HG02938 (cell line): ENCODE results near the gene MARF1.
"Not testable (repeated sequence)": the region's sequence is repeated elsewhere in the genome, so short reads cannot be mapped to it uniquely, and the experiment has no call there.

ENCODE experiments used
- ATAC-seq: cut with Tn5 transposase; IDR thresholded peaks from one replicate; pipeline ENCODE4 v1.9.1; 2021; ENCODE audit warnings: mild to moderate bottlenecking, moderate library complexity; ENCODE audit not compliant: unreplicated experiment

Gene MARF1, protein sequence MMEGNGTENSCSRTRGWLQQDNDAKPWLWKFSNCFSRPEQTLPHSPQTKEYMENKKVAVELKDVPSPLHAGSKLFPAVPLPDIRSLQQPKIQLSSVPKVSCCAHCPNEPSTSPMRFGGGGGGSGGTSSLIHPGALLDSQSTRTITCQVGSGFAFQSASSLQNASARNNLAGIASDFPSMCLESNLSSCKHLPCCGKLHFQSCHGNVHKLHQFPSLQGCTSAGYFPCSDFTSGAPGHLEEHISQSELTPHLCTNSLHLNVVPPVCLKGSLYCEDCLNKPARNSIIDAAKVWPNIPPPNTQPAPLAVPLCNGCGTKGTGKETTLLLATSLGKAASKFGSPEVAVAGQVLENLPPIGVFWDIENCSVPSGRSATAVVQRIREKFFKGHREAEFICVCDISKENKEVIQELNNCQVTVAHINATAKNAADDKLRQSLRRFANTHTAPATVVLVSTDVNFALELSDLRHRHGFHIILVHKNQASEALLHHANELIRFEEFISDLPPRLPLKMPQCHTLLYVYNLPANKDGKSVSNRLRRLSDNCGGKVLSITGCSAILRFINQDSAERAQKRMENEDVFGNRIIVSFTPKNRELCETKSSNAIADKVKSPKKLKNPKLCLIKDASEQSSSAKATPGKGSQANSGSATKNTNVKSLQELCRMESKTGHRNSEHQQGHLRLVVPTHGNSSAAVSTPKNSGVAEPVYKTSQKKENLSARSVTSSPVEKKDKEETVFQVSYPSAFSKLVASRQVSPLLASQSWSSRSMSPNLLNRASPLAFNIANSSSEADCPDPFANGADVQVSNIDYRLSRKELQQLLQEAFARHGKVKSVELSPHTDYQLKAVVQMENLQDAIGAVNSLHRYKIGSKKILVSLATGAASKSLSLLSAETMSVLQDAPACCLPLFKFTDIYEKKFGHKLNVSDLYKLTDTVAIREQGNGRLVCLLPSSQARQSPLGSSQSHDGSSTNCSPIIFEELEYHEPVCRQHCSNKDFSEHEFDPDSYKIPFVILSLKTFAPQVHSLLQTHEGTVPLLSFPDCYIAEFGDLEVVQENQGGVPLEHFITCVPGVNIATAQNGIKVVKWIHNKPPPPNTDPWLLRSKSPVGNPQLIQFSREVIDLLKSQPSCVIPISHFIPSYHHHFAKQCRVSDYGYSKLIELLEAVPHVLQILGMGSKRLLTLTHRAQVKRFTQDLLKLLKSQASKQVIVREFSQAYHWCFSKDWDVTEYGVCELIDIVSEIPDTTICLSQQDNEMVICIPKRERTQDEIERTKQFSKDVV (N-terminal part only)

DNA sequence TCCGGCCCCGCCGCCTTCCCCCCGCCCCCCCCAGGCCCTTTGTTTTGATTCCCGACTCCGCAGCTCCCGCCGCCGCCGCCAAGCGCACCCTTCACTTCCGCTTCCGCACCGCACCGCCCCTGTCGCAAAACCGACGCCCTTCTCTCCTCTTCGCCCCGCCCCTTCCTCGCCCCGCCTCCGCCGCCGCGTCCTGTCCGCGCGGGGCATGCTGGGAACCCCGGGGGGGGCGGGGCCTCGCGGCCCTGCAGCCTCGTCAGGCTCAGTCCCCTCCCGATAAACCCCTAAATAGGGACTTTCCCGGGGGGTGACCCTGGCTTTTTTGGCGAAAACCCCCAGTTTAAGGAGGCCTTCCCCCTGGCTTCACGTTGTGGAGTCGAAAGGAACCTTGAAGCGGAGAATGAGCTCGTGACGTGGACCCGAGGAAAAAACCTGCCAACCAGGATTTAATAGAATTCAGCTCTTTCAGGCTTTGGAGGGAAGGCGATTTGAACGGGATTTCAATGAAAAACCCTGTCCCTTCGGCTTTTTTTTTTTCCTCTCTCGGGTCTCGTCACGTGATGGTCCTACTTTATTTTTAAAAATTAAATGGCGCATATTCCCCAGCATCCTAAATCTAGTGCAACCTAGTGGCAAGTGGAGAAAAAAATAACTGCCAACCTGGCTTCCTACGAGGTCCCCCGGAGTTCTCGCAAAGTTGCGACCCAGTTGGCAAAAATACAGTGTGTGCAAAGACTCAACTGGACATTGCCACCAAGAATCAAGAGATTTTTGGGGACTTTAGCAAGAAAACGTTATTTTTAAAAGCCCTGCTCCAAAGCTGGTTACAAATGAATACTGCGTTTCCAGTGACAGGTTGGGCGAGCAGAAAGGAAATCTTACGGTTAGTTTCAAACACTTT, at the start of gene MARF1:
TSS of gene MARF1 (minus strand) at position 107 of the 898 bp plus-strand sequence. CDS start 3,921 bp downstream, outside the sequence.
- peak; percentile 46 for ATAC-seq

GRCh38 chr16:15692508-15692907, 49.6 kb upstream of the MARF1 start:
- not testable (repeated sequence) for ATAC-seq

DNA sequence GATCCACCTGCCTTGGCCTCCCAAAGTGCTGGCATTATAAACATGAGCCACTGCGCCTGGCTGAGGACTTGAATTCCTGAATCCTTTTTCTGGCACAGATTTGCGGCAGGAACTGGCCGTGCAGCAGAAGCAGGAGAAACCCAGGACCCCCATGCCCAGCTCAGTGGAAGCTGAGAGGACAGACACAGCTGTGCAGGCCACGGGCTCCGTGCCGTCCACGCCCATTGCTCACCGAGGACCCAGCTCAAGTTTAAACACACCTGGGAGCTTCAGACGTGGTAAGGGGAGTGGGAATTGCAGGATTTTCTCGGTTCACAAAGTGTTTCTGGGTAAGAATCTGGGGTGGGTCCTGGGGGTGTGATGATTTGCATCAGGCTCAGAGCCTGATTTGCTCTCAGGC, 48.1 kb upstream of the MARF1 start:
- no peak for ATAC-seq

GRCh38 chr16:15690296-15690695, 47.3 kb upstream of the MARF1 start:
- no peak for ATAC-seq

DNA sequence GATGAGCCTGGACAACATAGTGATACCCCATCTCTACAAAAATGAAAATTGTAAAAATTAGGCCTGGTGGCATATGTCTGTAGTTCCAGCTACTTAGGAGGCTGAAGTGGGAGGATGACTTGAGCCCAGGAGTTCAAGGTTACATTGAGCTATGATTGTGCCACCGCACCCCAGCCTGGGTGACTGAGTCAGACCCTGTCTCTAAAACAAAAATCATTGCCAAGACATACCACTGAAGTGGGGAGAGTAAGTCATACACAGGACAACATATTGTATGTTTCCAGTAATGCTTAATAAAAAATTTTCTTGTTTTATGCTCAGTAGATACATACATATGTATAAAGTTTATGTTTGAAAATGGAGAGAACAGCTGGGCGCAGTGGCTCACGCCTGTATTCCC, 46.3 kb upstream of the MARF1 start:
- no peak for ATAC-seq

GRCh38 chr16:15686287-15686686, 43.3 kb upstream of the MARF1 start:
- ATAC-seq, result no peak

GRCh38 chr16:15682105-15682570, 39.2 kb upstream of the MARF1 start:
- ATAC-seq, result no peak

DNA sequence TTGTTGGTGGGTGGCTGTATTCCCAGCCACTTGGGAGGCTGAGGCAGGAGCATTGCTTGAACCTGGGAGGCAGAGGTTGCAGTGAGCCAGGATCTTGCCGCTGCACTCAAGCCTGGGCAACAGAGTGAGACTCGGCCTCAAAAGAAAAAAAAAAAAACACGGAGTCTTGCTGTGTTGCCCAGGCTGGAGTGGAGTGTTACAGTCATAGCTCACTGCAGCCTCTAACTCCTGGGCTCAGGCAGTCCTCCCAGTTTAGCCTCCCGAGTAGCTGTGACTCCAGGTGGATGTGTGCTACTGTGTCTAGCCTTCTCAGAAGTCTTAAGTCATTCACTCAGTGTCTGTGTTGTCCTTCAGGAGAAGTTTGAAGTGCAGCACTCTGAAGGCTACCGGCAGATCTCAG, 34.5 kb upstream of the MARF1 start:
- ATAC-seq, result no peak

- ATAC-seq, result no peak
Observed at GRCh38 chr16:15676506-15676905, 33.6 kb upstream of the MARF1 start.

- no peak for ATAC-seq
Observed at GRCh38 chr16:15674571-15674970, 31.6 kb upstream of the MARF1 start.

DNA sequence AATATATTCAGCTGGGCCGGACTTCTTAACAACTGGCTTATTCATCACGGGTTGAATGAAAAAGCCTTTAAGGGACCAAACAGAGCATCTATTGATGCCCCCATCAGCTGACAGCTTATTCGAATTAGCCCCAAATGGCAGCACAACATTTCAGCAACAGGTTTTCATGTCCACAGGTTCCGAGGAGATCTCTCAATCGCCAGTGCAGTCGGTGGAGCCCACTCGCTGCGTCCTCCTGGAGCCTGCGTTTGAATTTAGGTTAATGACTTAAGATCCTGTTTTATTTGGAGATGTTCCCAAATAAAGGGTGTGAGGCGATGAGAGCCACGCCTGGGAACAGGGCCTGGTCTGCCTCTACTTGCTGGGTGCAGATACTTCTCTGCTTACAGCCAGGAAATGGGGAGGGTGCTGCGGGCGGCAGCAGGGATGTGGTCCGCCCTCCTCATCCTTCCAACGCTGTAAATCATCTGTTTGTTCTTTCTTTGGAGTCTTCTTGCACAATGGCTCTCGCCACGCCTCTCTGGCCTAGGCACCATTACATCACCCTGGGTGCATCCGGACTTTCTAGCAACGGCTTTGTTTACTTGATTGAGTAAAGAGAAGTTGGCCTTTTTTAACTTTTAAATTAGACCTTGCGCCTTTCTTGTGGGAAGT, 29.7 kb upstream of the MARF1 start:
- ATAC-seq, result no peak

DNA sequence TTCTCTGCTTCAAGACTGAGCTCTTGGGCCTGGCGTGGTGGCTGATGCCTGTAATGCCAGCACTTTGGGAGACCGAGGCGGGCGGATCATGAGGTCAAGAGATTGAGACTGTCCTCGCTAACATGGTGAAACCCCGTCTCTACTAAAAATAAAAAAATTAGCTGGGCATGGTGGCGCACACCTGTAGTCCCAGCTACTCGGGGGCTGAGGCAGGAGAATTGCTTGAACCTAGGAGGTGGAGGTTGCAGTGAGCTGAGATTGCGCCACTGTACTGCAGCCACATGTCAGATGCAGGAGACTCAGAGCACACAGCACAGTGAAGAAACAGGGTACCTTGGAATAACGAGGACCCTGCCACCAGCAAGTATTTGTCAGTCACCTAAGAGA, 29.2 kb upstream of the MARF1 start:
- ATAC-seq, result not testable (repeated sequence)

- ATAC-seq, result no peak
Observed at GRCh38 chr16:15671530-15672117, 28.7 kb upstream of the MARF1 start.

GRCh38 chr16:15667091-15667742, 24.3 kb upstream of the MARF1 start:
- no peak for ATAC-seq

- no peak for ATAC-seq
Observed at GRCh38 chr16:15665107-15665506, 22.2 kb upstream of the MARF1 start.

DNA sequence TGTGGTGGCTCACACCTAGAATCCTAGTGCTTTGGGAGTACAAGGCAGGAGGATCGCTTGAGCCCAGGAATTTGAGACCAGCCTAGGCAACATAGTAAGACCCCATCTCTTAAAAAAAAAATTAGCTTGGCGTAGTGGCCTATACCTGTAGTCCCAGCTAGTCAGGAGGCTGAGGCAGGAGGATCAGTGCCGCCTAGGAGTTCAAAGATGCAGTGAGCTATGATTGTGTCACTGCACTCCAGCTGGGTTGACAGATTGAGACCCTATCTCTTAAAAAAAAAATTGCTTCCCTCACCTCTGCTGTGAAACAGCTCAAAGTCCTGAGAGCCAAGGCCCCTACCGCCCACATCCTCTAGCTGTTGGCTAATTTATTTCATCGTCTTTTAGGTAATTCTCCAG, 17.2 kb upstream of the MARF1 start:
- no peak for ATAC-seq

DNA sequence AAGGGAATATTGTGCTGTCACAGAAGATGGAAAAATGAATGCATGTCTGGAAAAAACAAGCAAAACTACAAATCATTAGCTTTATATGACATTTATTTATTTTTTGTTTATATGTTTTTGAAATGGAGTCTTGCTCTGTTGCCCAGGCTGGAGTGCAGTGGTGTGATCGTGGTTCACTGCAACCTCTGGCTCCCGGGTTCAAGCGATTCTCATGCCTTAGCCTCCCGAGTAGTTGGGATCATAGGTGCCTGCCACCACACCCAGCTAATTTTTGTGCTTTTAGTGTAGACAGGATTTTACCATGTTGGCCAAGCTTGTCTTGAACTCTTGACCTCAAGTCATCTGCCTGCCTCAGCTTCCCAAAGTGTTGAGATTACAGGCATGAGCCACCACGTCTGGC, 15.6 kb upstream of the MARF1 start:
- no peak for ATAC-seq

- ATAC-seq, result no peak
Observed at GRCh38 chr16:15658149-15658548, 15.2 kb upstream of the MARF1 start.

DNA sequence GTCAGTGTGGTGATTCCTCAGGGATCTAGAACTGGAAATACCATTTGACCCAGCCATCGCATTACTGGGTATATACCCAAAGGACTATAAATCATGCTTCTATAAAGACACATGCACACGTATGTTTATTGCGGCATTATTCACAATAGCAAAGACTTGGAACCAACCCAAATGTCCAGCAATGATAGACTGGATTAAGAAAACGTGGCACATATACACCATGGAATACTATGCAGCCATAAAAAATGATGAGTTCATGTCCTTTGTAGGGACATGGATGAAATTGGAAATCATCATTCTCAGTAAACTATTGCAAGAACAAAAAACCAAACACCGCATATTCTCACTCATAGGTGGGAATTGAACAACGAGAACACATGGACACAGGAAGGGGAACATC, 12.6 kb upstream of the MARF1 start:
- ATAC-seq, result not testable (repeated sequence)
